PFSK-1 (cell line): ENCODE data around the gene ZC3H11A.

Experiments
- POLR2AphosphoS5 ChIP-seq: IDR thresholded peaks from 2 replicates; pipeline ENCODE4 v1.6.1; 2012; ENCODE audit warnings: low read depth, mild to moderate bottlenecking, control low read depth, low read length, moderate library complexity
- REST ChIP-seq, 2 experiments: IDR thresholded peaks; 2 replicates each; pipeline versions ENCODE4 v1.6.1 to v1.8.0; 2011 to 2012; ENCODE audit warnings: low read depth in 2 of 2, low read length in 2 of 2, control low read depth in 1 of 2, inconsistent platforms in 1 of 2, mild to moderate bottlenecking in 1 of 2, moderate library complexity in 1 of 2; ENCODE audit not compliant: insufficient read depth in 1 of 2
- TAF1 ChIP-seq: IDR thresholded peaks from 2 replicates; pipeline ENCODE4 v1.6.1; 2012; ENCODE audit warnings: low read length, control low read depth, borderline replicate concordance; ENCODE audit not compliant: insufficient read depth

- TF ChIP-seq POLR2AphosphoS5 (no peak), REST (IDR thresholded peaks at IDR 0.05; ENCODE audit: insufficient read depth in 1 of 2, low read depth in 2 of 2, low read length in 2 of 2) (no peak), TAF1 (no peak)
Measured at GRCh38 chr1:203828503-203828902, 33.1 kb downstream of the ZC3H11A start.
